OCI-LY3 (cell line): ENCODE measurements around the gene PDLIM5.

Experiments used
- H2AFZ ChIP-seq: fragments of 200-600, 300-600 bp; shearing (Covaris generic); 2 replicates; pipeline ENCODE4 v1.6.0; 2014; ENCODE audit warnings: antibody characterized with exemption, low read depth, low read length
- H3K27ac ChIP-seq: fragments of 200-600, 300-600 bp; sonication (generic); 2 replicates; pipeline ENCODE4 v1.5.1; 2014; ENCODE audit warnings: mild to moderate bottlenecking, low read length, moderate library complexity, mixed read lengths
- H3K27me3 ChIP-seq: fragments of 200-600, 300-600 bp; sonication (generic); 2 replicates; pipeline ENCODE4 v1.6.1; 2014; ENCODE audit warnings: low read depth, low read length, mixed read lengths
- H3K36me3 ChIP-seq: fragments of 200-600, 300-600 bp; sonication (generic); replicated peaks from 2 replicates; pipeline ENCODE3; 2014; ENCODE audit warnings: low read depth, low read length, mixed read lengths
- H3K4me1 ChIP-seq: fragments of 300-600, 200-600 bp; sonication (generic); 2 replicates; pipeline ENCODE4 v1.6.1; 2014; ENCODE audit warnings: low read length, mixed read lengths
- H3K4me2 ChIP-seq: fragments of 200-600, 300-600 bp; sonication (generic); 2 replicates; pipeline ENCODE4 v1.6.1; 2014; ENCODE audit warnings: low read length, mixed read lengths
- H3K4me3 ChIP-seq: fragments of 300-600, 200-600 bp; sonication (generic); 2 replicates; pipeline ENCODE4 v1.5.1; 2014; ENCODE audit warnings: antibody characterized with exemption, mild to moderate bottlenecking, low read length, moderate library complexity
- H3K79me2 ChIP-seq: fragments of 300-600, 200-600 bp; shearing (Covaris generic); 2 replicates; pipeline ENCODE4 v1.6.1; 2014; ENCODE audit warnings: mild to moderate bottlenecking, low read length, mixed read lengths
- H3K9ac ChIP-seq: fragments of 300-600, 200-600 bp; shearing (Covaris generic); 2 replicates; pipeline ENCODE4 v1.6.0; 2014; ENCODE audit warnings: mild to moderate bottlenecking, low read length, moderate library complexity
- H3K9me3 ChIP-seq: fragments of 200-600, 300-600 bp; shearing (Covaris generic); 2 replicates; pipeline ENCODE4 v1.6.1; 2014; ENCODE audit warnings: low read length, mixed read lengths; ENCODE audit not compliant: insufficient read depth
- H4K20me1 ChIP-seq: fragments of 200-600, 300-600 bp; sonication (generic); 2 replicates; pipeline ENCODE4 v1.6.1; 2016; ENCODE audit warnings: low read length, mixed read lengths; ENCODE audit not compliant: insufficient read depth
- EZH2phosphoT487 ChIP-seq: fragments of 200-600 bp; shearing (Covaris generic); IDR thresholded peaks from 2 replicates; pipeline ENCODE4 v1.6.1; 2018; ENCODE audit warnings: antibody characterized with exemption, mixed run types, low read depth
- TF ChIP-seq, protein P1 (sequence below): fragments of 200-600, 300-600 bp; sonication (generic); IDR thresholded peaks from 2 replicates; pipeline ENCODE4 v1.5.1; 2014; ENCODE audit warnings: antibody characterized with exemption, low read length, low read depth

The PDLIM5 gene

GRCh38 chr4:94561249-94562024, 109.7 kb downstream of the PDLIM5 start:
- Histone ChIP-seq H3K4me2 (no peak overlapping the region), H3K79me2 (no peaks in the 10 kb centered on the region), H3K27ac (no peak overlapping the region)

DNA sequence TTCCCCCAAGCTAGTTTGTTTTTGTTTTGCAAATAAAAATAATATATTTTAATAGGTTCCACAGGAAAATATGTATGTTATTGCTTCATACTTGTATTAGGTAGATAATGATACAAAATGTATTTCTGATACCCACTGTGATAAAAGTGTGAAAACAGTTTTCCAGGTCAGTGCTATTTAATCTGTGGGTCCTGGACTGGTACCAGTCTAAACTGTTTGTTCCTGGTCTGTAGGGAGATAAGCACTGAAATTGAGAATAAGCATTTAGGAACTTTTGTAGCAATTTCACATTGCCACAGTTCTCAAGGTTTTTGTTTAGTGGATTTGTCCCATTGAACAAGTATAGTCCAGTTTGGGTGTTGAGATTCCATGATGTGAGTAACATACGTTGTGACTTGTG, 110.5 kb downstream of the PDLIM5 start:
- no peaks in the 10 kb centered on the region for H3K9me3 ChIP-seq
- TF ChIP-seq EZH2phosphoT487 = no peak
- TF ChIP-seq, protein P1, sequence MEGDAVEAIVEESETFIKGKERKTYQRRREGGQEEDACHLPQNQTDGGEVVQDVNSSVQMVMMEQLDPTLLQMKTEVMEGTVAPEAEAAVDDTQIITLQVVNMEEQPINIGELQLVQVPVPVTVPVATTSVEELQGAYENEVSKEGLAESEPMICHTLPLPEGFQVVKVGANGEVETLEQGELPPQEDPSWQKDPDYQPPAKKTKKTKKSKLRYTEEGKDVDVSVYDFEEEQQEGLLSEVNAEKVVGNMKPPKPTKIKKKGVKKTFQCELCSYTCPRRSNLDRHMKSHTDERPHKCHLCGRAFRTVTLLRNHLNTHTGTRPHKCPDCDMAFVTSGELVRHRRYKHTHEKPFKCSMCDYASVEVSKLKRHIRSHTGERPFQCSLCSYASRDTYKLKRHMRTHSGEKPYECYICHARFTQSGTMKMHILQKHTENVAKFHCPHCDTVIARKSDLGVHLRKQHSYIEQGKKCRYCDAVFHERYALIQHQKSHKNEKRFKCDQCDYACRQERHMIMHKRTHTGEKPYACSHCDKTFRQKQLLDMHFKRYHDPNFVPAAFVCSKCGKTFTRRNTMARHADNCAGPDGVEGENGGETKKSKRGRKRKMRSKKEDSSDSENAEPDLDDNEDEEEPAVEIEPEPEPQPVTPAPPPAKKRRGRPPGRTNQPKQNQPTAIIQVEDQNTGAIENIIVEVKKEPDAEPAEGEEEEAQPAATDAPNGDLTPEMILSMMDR = no peak
- no peaks in the 10 kb centered on the region for H4K20me1 ChIP-seq
- H3K36me3 ChIP-seq = no peaks in the 10 kb centered on the region
- H3K79me2 ChIP-seq = no peaks in the 10 kb centered on the region
- H3K4me3 ChIP-seq = no peak overlapping the region
- peaks cover 6% of the 10 kb centered on the region for H3K4me1 ChIP-seq
- H3K27me3 ChIP-seq = no peaks in the 10 kb centered on the region
- no peak overlapping the region for H2AFZ ChIP-seq
- no peak overlapping the region for H3K9ac ChIP-seq
- no peak overlapping the region for H3K4me2 ChIP-seq
- H3K27ac ChIP-seq = no peak overlapping the region

More at GRCh38 chr4:94561249-94562024, 109.7 kb downstream of the PDLIM5 start:
- Histone ChIP-seq H3K4me1 (peaks cover 6% of the 10 kb centered on the region), H3K9ac (no peak overlapping the region), H4K20me1 (no peaks in the 10 kb centered on the region), H3K4me3 (no peak overlapping the region), H3K36me3 (no peaks in the 10 kb centered on the region), H3K27me3 (no peaks in the 10 kb centered on the region), H2AFZ (no peak overlapping the region), H3K9me3 (no peaks in the 10 kb centered on the region)
- TF ChIP-seq EZH2phosphoT487 = no peak
- TF ChIP-seq, protein P1 = no peak

- no peak overlapping the region for H3K4me3 ChIP-seq
- no peaks in the 10 kb centered on the region for H3K27me3 ChIP-seq
- TF ChIP-seq, protein P1 = no peak
- no peak for TF ChIP-seq EZH2phosphoT487
- no peaks in the 10 kb centered on the region for H3K9me3 ChIP-seq
- no peak overlapping the region for H2AFZ ChIP-seq
- no peaks in the 10 kb centered on the region for H3K36me3 ChIP-seq
- peaks cover 6% of the 10 kb centered on the region for H3K4me1 ChIP-seq
- no peak overlapping the region for H3K27ac ChIP-seq
- H4K20me1 ChIP-seq = no peaks in the 10 kb centered on the region
- no peak overlapping the region for H3K4me2 ChIP-seq
- H3K79me2 ChIP-seq = no peaks in the 10 kb centered on the region
- no peak overlapping the region for H3K9ac ChIP-seq
Measured at GRCh38 chr4:94564252-94564651, 112.5 kb downstream of the PDLIM5 start.

DNA sequence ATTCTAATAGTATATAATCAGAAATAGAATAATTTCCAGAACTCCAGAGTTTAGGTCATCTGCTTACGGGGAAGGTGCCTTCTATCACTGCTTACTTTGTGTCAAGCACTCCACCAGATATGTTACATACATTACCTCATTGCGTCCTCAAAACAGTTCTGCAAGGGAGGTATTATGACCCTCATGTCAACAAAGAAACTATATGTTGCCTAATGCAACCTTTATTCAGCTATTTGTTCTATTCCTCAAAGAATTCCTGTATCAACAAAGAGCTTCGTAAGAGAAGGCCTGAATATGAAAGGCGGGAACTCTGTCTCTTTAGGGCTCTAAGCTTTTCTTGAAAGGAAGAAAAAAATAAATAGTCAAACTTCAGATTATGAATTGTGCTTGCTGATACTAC, 114.7 kb downstream of the PDLIM5 start:
- Histone ChIP-seq H3K79me2 (no peaks in the 10 kb centered on the region), H4K20me1 (no peaks in the 10 kb centered on the region), H3K27ac (no peak overlapping the region), H3K4me2 (no peak overlapping the region), H3K4me1 (peaks cover 5% of the 10 kb centered on the region), H3K9me3 (no peaks in the 10 kb centered on the region), H3K9ac (no peak overlapping the region), H3K4me3 (no peak overlapping the region), H3K36me3 (no peaks in the 10 kb centered on the region), H2AFZ (no peak overlapping the region), H3K27me3 (no peaks in the 10 kb centered on the region)
- TF ChIP-seq, protein P1 = no peak
- no peak for TF ChIP-seq EZH2phosphoT487
